ENCODE data around the gene TOP2A.

TOP2A gene

GRCh38 chr17:40355804-40356758 lies 61.6 kb downstream of the TOP2A start:
- DNase-seq: no peak

DNA sequence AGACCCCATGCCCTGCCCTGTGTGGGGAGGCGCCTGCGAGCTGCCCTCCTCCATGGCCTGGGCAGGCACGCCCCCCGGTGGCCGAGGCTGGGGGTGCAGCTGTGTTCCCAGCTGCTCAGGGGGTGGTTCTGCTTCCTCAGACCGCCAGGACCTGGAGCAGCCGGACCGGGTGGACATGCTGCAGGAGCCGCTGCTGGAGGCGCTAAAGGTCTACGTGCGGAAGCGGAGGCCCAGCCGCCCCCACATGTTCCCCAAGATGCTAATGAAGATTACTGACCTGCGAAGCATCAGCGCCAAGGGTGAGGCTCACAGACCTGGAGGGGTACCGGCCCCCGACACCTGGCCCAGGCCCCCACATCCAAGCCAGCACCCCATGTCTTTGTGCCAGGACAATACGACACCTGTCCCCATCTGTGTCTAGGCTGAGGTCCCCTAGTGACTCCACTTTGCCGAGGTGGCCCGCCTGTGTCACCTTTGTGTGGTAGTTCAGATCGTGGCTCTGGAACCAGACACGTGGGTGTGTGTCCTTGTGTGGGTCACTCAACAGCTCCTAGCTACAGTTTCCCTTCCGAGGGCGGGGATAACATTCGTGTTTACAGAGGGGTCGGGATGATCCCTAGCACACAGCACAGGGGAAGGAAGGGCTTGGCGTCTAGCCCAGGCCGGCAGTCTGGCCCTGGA lies 62.4 kb downstream of the TOP2A start:
- DNase-seq: peak; percentile 90

GRCh38 chr17:40354221-40355122 lies 63.2 kb downstream of the TOP2A start:
- no peak for DNase-seq

GRCh38 chr17:40352779-40353394 lies 64.8 kb downstream of the TOP2A start:
- DNase-seq: no peak

- no peak for DNase-seq
Observed at GRCh38 chr17:40352237-40352778, 65.4 kb downstream of the TOP2A start.

GRCh38 chr17:40351359-40352236 lies 66.1 kb downstream of the TOP2A start:
- DNase-seq: no peak

DNA sequence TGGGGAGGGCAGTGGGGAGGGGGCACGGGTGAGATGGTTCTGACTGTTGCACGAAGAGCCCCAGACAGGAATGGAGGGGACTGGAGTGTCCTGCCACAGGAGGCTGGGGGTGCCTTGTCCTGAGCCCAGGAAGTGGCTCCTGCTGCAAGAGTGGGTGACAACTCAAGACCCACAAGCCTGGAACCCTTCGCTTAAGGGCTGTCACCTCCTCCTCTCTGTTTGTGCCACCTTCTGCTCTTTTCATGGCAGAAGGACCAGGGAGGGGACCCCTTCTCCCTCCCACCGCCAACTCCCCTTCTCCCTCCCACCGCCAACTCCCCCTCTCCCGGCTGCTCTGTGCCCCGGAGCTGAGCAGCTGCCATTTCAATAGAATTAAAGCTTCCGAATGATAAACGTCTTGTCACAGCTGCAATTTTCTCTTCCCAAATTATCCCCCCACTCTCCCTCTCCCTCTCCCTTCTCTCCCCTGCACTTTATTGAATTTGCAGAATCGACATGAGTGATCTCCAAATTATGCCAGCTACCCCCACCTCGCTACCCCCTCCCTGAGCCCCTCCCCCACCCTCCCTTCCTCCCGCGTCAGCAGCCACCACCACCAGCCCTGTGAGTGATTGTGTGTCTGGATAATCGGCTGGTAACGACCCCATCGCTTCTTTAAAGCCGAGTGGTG lies 66.9 kb downstream of the TOP2A start:
- no peak for DNase-seq

DNA sequence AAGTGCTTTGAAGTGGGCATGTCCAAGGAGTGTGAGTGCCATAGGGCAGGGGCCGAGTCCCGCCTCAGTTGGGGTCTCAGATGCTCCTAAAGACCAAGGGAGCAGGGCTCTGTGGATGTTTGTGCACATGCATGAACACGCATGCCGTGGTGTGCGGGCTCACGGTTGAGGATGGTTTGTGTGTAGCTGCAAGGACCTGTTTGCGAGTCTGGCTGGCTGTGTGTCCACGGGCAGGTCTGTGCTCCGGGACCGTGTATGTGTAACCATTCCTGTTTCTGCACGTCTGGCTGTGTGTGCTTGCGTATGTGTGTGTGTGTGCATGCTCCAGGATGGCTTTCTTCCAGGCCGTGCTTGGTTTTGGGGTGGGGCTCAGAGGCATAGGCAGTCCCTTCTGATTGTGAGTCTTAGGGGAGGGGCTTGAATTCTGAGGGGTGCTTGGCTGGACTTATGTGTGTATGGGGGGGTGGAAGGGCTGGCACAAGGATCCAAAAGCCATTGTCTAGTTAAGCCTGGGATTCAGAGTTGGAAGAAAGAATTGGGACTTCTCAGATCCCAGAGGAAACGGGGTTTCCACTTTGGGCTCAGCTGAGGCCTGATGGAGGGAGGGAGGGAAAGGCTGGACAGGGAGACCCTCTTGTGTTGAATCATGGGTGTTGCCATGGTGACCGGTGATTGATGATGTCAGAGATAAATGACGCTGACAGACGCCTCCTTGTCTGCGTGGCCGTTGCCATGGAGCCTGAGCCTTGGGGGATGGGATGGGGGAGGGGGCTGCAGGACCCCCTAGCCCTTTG lies 67.6 kb downstream of the TOP2A start:
- DNase-seq: no peak

- no peak for DNase-seq
Observed at GRCh38 chr17:40349477-40349894, 68.2 kb downstream of the TOP2A start.

- DNase-seq: no peak
Observed at GRCh38 chr17:40348562-40349476, 68.9 kb downstream of the TOP2A start.

- DNase-seq: no peak
Observed at GRCh38 chr17:40348136-40348504, 69.6 kb downstream of the TOP2A start.

GRCh38 chr17:40347319-40348135 lies 70.2 kb downstream of the TOP2A start:
- no peak for DNase-seq

DNA sequence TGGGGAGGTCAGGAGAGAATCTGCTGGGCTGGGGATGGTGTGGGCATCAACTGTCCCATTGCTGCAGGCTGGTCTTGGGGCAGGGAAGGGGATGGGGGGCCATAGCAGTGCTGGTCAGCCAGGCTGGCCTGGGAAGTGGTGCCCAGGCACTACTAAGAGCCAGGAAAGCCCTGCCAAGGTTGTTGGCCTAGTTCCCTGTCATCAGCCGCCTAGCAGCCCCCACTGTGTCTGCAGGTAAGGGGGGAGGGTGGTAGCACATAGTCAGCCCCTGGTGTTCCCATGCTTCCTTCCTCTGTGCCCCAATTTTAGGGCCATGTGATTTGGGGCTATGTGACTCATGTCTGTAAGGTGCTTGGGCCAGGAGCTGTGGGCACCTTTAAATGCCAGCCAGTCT lies 70.9 kb downstream of the TOP2A start:
- no peak for DNase-seq

- no peak for DNase-seq
Observed at GRCh38 chr17:40345994-40346764, 71.5 kb downstream of the TOP2A start.

- peak; percentile 52 to 55 for DNase-seq
Observed at GRCh38 chr17:40345161-40345993, 72.3 kb downstream of the TOP2A start.

All from activated T-cell treated with anti-CD3 and anti-CD28 coated beads, Interleukin-2, amount 50 U/mL, for 48 hours (primary cell).